ENCODE results near the gene ARHGAP24.

The ARHGAP24 gene

DNA sequence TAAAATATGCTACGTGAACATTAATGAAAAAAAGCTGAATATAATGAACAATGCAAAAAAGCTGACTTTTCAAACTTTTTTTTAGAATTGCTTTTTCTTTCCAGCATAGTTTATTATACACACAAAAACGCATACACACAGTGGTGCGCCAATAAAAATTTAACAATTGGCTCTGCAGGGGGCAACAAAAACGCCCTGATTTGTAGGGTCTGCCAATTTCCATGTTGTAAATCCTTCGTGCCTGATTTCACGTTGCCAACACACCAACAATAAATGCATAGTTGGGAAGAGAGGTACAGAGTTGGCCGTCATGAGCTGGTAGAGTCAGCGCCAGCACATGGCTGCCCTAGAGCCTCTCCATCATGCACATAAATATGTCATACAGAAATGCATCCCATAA lies 551.8 kb downstream of the ARHGAP24 start:
- DNase-seq, result no peak

DNA sequence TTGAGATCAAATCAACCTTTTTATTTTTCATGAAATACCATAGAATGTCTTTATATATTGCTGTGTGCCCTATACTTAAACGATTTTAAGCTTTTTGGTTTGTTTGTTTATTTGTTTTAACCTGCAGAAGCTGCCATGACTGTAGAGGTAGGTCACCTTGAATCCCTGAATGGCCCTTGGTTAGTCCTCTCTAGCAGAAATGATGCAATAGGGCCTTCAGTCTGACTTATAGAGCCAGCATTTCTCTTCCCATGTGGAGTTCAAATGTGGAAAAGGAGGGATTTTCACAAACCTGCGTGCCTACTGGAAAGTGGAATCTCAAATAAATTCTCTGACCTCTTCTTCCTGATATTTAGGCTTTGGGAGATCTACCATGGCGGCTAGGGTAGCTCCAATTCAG lies 557.0 kb downstream of the ARHGAP24 start:
- peak; percentile 21 for DNase-seq

DNA sequence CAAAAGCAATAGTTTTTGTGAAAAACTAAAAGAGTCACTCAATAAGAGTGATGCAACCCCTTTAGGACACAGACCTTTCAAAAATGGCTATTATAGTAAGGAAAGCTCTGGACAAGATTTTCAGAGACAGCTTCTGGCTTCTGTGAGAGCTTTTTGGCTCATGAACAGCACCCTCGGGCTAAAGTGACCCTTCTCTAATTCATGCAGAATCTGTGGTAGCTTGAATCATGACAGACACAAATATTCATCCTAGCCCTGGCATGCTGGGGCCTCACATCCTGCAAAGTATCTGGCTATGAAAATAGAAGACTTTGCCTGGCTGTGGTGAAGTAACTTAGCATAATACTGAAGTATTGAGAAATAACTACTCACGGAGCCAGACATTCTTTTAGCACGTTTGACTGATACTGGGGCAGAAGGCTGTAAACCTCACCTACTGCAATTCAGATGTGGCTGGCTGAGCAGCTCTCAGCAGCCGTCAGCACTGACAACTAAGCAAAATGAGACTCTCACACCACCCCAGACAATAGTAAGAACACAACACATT lies 557.6 kb downstream of the ARHGAP24 start:
- peak; percentile 95 for DNase-seq

DNA sequence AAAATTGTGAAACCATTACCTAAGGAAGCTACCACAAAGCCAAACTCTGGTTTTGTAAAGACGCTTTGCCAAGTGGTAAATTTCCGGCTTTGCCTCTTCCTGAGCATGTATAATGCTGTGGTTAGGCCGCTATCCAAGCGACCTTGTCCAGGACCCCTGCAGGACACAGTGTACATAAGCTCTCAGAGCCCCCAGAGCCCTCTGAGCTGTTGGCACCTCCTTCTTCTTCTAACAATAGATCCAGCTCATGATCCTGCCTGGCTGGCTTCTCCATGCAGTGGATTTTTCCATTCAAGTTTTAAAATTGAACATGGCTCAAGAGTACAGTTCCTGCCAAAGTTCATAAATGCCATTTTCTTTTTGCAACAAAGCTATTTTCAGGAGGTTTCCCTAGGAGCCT lies 558.2 kb downstream of the ARHGAP24 start:
- peak; percentile 69 for DNase-seq

DNA sequence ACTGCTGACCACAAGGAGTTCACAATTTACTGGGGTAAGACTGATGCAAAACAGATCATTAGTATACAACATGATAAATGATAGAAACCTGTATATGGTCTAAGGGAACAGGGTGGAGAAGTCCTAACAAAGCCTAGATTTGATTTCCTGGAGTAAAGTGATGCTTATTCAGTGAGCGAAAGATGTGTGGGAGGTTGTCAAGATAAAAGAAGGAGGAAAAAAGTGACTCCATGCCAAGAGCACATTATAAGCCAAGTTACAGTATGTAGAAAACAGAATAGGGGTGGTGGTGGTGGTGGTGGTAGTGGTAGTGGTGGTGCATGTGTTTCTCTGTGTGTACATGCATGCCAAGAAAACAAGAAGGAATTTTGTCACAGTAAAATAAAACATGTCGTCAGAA lies 559.7 kb downstream of the ARHGAP24 start:
- no peak for DNase-seq

DNA sequence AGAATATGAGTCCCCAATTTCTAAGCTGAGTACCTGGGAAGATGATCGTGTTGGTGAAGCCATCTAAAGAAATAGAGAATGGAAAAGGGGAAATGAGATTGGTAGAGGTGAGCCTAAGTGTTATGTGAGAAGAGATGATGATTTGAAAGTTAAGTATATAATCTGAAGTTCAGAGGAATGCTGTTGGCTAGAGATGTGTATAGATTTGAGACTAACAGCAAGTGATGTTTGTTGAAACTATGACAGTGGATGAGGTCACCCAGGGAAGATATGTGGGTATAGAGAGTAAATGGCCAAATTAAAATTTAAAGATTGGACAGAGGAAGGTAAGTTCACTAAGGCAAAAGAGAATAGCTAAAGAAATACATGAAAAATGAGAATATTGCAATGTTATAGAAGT lies 560.7 kb downstream of the ARHGAP24 start:
- peak; percentile 30 for DNase-seq

DNA sequence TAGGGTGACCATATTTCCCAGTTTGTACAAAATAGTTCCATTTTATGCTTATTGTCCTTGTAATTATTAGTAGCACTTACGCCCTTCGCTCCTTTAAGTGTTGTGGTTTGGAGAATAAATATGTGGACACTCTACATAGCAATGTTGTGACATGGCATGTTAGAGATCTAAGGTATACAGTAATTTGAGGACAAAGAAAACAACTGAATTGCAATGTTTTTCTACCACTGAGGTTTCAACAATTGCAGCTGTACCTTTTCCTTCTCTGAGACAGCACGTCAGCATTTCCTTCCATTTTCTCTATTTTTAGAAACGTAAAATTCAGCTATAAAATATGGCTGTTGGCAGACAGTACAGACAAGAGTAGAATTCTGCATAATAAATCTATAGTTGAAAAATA lies 561.8 kb downstream of the ARHGAP24 start:
- DNase-seq, result peak; percentile 42

DNA sequence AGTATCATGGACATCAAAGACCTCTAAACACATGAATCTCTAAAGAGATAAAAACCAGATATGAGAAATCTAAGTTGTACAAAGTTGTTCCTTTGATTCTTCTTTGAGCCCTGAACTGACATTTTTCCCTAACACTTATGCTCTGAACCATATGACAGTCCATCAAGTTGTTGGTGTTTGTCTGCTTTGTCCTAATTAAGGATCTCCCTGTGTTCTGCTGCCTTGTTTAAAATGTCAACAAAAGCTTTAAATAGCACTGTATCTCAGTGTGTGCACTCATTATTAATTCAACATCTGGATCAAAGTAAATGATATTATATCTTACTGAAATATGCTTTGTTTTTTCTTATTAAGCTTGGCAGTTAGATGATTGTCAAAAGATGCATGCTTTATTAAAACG lies 563.1 kb downstream of the ARHGAP24 start:
- DNase-seq, result no peak

DNA sequence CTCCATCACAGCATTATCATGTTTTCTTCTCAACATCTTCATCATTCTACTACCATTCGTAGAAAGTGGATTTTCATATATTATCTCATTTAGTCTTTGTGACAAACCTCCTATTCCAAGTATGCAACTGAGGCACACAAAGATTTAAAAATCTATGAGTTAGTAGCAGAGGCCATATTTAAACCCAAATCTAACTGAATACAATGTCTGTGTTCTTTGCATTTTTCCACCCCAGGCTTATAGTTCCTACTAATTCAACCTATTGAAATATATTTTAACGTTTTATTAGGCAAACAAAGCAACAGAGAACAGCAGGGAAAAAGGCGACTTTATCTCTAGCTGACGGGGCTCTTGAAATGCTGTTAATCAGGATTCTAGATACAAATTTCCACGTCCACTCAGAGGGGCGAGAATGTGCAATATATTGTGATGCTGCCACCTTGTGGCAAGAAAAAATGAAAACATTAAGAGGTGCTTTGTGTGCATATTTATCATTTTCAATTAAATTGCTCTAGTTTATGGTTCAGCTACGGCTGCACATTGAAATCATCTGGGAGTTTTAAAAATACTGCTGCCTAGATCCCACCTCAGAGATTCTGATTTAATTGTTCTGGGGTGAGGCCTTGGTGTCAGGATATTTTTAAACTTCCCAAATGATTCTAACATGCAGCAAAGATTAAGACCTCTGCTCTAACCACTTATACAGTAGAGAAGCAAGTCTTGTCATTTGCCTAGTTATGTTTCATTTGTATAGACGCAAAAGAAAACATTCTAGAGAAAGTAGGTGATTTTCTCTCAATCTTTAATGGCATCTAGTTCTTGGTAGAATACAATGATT lies 569.0 kb downstream of the ARHGAP24 start:
- DNase-seq, result peak; percentile 70

DNA sequence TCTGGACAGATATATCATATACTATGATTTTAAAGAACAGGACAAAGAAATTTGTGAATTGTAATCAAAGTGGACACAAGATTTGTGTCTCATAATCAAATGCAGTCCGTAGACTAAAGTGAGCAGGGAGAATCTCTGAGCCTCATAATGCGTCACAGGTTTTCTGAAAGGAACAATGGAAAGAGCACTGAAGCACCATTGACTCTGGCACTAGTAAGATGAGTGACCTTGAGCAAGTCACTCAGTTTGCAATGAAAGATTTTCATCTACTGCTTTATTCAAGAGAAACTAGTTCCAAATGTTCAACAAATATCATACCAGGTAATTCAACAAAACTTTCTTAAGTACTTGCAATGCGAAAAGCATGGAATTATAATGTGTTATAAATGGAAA lies 569.6 kb downstream of the ARHGAP24 start:
- DNase-seq, result no peak

DNA sequence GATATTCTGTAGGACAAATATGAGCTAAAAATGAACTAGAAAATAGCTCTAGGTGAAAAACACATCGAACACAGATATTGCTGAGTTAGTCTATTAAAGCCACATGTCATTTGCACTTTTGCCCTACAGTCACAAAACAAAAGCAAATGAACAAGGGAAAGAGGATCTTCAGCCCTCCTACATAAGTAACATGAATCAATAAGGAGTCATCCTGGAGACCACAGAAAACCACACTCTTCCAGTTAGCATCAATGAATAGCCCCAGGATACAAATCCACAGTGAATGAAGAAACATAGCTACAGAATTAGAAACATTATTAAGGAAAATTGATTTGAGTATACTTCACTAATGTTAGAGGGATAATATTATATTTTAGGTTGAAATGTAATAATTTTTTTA lies 573.5 kb downstream of the ARHGAP24 start:
- DNase-seq, result peak; percentile 67

DNA sequence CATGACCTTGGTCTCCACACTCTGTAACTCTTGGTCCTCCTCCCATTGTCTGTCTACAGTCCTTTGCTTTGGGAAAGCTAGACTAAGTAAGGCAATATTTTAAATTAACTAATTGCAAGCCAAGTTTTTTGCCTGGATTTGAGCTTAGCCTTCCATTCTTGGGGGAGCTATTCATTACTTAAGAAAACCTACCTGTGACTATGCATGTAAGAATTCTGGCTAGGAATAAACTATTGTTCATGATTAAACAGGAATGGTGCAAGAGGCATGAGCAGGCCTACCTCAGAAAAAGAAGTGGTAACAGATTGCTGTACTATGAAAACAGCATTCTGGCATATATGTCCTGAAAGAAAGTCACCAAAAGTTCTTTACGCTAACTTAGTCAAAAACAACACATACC lies 575.5 kb downstream of the ARHGAP24 start:
- peak; percentile 16 for DNase-seq

Measured in fibroblast of skin of abdomen (primary cell).